ENCODE data around the gene CLCN7.

The CLCN7 gene

DNA sequence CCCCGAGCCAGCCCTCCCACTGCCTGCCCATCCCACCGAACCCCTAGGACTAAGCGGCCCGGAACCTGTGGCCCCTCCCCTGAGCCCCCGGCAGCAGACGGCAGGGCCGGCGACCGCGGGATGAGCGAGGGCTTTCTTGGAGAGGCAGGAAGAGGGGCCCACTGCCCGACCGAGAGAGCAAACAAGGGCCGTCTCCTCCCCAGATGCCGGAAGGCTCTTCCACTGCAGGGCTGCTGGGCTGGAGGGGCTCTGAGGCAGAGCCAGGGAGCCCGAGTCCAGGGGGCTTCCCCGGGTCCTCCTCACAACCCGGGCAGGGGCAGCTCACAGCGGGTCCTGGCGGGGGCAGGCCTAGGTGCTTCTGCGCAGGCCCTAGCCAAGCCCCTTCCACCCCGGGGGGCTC lies 41.1 kb downstream of the CLCN7 start:
- Histone ChIP-seq H3K56ac (ENCODE audit: low read length) (no peak overlapping the region), H2BK120ac (ENCODE audit: low read depth, low read length) (no peak overlapping the region), H3K4me1 (ENCODE audit: control insufficient read depth, low read depth, low read length) (no peaks in the 10 kb centered on the region), H3K36me3 (ENCODE audit: control insufficient read depth, insufficient read depth, low read length) (no peaks in the 10 kb centered on the region), H3K4me3 (ENCODE audit: low read length) (no peak overlapping the region), H3K9ac (ENCODE audit: low read length) (no peak overlapping the region), H3K23ac (ENCODE audit: low read length) (no peak overlapping the region), H3K27ac (ENCODE audit: low read depth, low read length) (no peak overlapping the region), H3K18ac (ENCODE audit: low read length) (no peak overlapping the region), H3K4me2 (ENCODE audit: low read length) (no peak overlapping the region), H4K5ac (ENCODE audit: low read length) (no peak overlapping the region), H2BK5ac (ENCODE audit: low read length) (no peak overlapping the region), H3K27me3 (ENCODE audit: insufficient read depth, low read length, poor library complexity) (no peaks in the 10 kb centered on the region), H3K79me2 (ENCODE audit: control insufficient read depth, insufficient read depth, low read length) (no peaks in the 10 kb centered on the region), H2AK5ac (ENCODE audit: low read length) (no peak overlapping the region), H4K8ac (ENCODE audit: low read depth, low read length) (no peak overlapping the region), H3K79me1 (ENCODE audit: low read length) (no peaks in the 10 kb centered on the region), H2BK15ac (replicated peaks; ENCODE audit: low read depth) (no peak overlapping the region), H3K4ac (ENCODE audit: low read depth, low read length) (no peak overlapping the region)
- WGBS (ENCODE audit: extremely low coverage, insufficient coverage, low lambda C conversion rate) = no CpG with 5 or more reads among the region's 22 CpGs
- no peak for DNase-seq

DNA sequence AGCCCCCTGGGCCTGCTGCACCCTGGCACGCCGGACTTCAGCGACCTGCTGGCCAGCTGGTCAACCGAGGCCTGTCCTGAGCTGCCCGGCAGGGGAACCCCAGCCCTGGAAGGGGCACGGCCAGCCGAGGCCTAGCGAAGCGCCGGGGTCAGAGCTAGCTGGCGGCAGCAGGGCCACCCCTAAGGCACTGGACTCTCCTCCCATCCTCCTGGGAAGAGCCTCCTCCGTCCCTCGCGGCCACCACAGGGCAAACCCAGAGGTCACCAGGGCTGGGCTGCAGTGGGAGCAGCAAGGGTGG lies 41.6 kb downstream of the CLCN7 start:
- no peak overlapping the region for H4K5ac ChIP-seq (ENCODE audit: low read length)
- no peak for DNase-seq
- H3K27ac ChIP-seq (ENCODE audit: low read depth, low read length) = no peak overlapping the region
- WGBS (ENCODE audit: extremely low coverage, insufficient coverage, low lambda C conversion rate) = no CpG with 5 or more reads among the region's 14 CpGs
- no peak overlapping the region for H3K9ac ChIP-seq (ENCODE audit: low read length)
- H3K56ac ChIP-seq (ENCODE audit: low read length) = no peak overlapping the region
- no peak overlapping the region for H3K4me2 ChIP-seq (ENCODE audit: low read length)
- no peak overlapping the region for H2BK5ac ChIP-seq (ENCODE audit: low read length)
- H3K36me3 ChIP-seq (ENCODE audit: control insufficient read depth, insufficient read depth, low read length) = no peaks in the 10 kb centered on the region
- H3K79me2 ChIP-seq (ENCODE audit: control insufficient read depth, insufficient read depth, low read length) = no peaks in the 10 kb centered on the region
- no peak overlapping the region for H3K4ac ChIP-seq (ENCODE audit: low read depth, low read length)
- no peak overlapping the region for H2BK120ac ChIP-seq (ENCODE audit: low read depth, low read length)
- H3K18ac ChIP-seq (ENCODE audit: low read length) = no peak overlapping the region
- no peak overlapping the region for H2BK15ac ChIP-seq (replicated peaks; ENCODE audit: low read depth)
- H2AK5ac ChIP-seq (ENCODE audit: low read length) = no peak overlapping the region
- H4K8ac ChIP-seq (ENCODE audit: low read depth, low read length) = no peak overlapping the region
- H3K23ac ChIP-seq (ENCODE audit: low read length) = no peak overlapping the region
- no peaks in the 10 kb centered on the region for H3K27me3 ChIP-seq (ENCODE audit: insufficient read depth, low read length, poor library complexity)
- no peaks in the 10 kb centered on the region for H3K4me1 ChIP-seq (ENCODE audit: control insufficient read depth, low read depth, low read length)
- H3K79me1 ChIP-seq (ENCODE audit: low read length) = no peaks in the 10 kb centered on the region
- H3K4me3 ChIP-seq (ENCODE audit: low read length) = no peak overlapping the region

DNA sequence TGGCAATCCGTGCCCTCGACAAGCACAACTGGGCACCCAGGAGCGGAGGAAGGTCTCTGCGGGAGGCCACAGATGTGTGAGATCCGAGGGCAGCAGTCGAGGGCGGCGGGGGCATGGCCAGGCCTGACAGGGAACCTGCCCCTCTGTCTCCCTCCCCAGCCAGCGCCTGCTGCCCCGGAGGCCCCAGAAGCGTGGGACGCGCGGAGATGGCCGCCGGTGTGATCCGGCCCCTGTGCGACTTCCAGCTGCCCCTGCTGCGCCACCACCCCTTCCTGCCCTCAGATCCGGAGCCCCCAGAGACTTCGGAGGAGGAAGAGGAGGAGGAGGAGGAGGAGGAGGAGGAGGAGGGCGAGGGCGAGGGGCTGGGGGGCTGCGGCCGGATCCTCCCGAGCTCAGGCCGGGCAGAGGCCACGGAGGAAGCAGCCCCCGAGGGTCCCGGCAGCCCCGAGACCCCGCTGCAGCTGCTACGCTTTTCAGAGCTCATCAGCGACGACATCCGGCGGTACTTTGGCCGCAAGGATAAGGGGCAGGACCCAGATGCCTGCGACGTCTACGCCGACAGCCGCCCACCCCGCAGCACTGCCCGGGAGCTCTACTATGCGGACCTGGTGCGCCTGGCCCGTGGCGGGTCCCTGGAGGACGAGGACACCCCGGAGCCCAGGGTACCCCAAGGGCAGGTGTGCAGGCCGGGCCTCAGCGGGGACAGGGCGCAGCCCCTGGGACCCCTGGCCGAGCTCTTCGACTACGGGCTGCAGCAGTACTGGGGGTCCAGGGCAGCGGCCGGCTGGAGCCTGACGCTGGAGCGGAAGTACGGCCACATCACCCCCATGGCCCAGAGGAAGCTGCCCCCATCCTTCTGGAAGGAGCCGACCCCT lies 42.2 kb downstream of the CLCN7 start:
- Histone ChIP-seq H2AK5ac (ENCODE audit: low read length) (no peak overlapping the region), H3K36me3 (ENCODE audit: control insufficient read depth, insufficient read depth, low read length) (no peaks in the 10 kb centered on the region), H3K4ac (ENCODE audit: low read depth, low read length) (no peak overlapping the region), H3K23ac (ENCODE audit: low read length) (no peak overlapping the region), H2BK15ac (replicated peaks; ENCODE audit: low read depth) (no peak overlapping the region), H3K4me1 (ENCODE audit: control insufficient read depth, low read depth, low read length) (no peaks in the 10 kb centered on the region), H3K56ac (ENCODE audit: low read length) (no peak overlapping the region), H3K18ac (ENCODE audit: low read length) (no peak overlapping the region), H3K4me2 (ENCODE audit: low read length) (no peak overlapping the region), H3K4me3 (ENCODE audit: low read length) (no peak overlapping the region), H2BK5ac (ENCODE audit: low read length) (no peak overlapping the region), H4K5ac (ENCODE audit: low read length) (no peak overlapping the region), H3K27ac (ENCODE audit: low read depth, low read length) (no peak overlapping the region), H3K79me2 (ENCODE audit: control insufficient read depth, insufficient read depth, low read length) (no peaks in the 10 kb centered on the region), H3K27me3 (ENCODE audit: insufficient read depth, low read length, poor library complexity) (no peaks in the 10 kb centered on the region), H3K79me1 (ENCODE audit: low read length) (no peaks in the 10 kb centered on the region), H2BK120ac (ENCODE audit: low read depth, low read length) (no peak overlapping the region), H4K8ac (ENCODE audit: low read depth, low read length) (no peak overlapping the region), H3K9ac (ENCODE audit: low read length) (no peak overlapping the region)
- DNase-seq = no peak
- no CpG with 5 or more reads among the region's 63 CpGs for WGBS (ENCODE audit: extremely low coverage, insufficient coverage, low lambda C conversion rate)

DNA sequence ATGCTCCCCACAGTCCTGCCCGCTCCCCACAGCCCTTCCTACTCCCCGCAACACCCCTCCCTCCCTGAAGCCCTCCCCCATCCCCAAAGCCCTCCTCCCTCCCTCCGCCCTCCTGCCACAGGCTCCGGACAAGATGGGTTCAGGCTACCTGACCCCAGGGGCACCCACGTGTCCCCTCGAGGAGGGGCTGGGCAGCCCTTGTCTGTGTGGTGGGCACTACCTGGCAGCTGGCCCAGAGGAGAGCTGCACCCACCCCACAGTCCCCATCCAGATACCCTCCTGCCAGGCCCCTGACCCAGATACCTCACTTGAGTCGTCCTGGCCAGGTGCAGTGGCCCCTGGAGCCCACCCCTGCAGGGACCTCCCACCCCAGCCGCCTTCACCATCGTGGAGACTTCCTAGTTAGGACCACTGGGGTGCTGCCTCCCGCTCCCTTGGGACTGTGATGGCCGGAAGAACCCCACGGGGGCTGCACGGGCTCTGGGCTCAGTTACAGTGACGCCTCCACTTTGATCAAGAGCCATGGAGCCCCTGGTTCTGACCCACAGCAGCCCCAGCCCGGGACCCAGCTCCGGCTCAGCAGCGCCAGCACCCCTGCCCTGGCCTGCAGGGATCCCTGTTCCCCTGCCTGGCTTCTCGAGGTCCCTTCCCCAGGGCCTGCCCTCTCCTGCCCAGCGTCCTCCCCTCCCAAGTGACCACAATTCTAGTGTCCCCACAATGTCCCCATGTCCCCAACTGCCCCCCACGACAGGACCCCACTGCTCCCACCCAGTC lies 43.1 kb downstream of the CLCN7 start:
- Histone ChIP-seq H3K4me3 (ENCODE audit: low read length) (no peak overlapping the region), H3K56ac (ENCODE audit: low read length) (no peak overlapping the region), H3K79me2 (ENCODE audit: control insufficient read depth, insufficient read depth, low read length) (no peaks in the 10 kb centered on the region), H2BK5ac (ENCODE audit: low read length) (no peak overlapping the region), H2AK5ac (ENCODE audit: low read length) (no peak overlapping the region), H3K4ac (ENCODE audit: low read depth, low read length) (no peak overlapping the region), H3K23ac (ENCODE audit: low read length) (no peak overlapping the region), H4K8ac (ENCODE audit: low read depth, low read length) (no peak overlapping the region), H3K4me1 (ENCODE audit: control insufficient read depth, low read depth, low read length) (no peaks in the 10 kb centered on the region), H3K27ac (ENCODE audit: low read depth, low read length) (no peak overlapping the region), H2BK15ac (replicated peaks; ENCODE audit: low read depth) (no peak overlapping the region), H3K36me3 (ENCODE audit: control insufficient read depth, insufficient read depth, low read length) (no peaks in the 10 kb centered on the region), H2BK120ac (ENCODE audit: low read depth, low read length) (no peak overlapping the region), H3K79me1 (ENCODE audit: low read length) (no peaks in the 10 kb centered on the region), H3K4me2 (ENCODE audit: low read length) (no peak overlapping the region), H3K27me3 (ENCODE audit: insufficient read depth, low read length, poor library complexity) (no peaks in the 10 kb centered on the region), H4K5ac (ENCODE audit: low read length) (no peak overlapping the region), H3K9ac (ENCODE audit: low read length) (no peak overlapping the region), H3K18ac (ENCODE audit: low read length) (no peak overlapping the region)
- DNase-seq = no peak
- WGBS (ENCODE audit: extremely low coverage, insufficient coverage, low lambda C conversion rate) = no CpG with 5 or more reads among the region's 20 CpGs

DNA sequence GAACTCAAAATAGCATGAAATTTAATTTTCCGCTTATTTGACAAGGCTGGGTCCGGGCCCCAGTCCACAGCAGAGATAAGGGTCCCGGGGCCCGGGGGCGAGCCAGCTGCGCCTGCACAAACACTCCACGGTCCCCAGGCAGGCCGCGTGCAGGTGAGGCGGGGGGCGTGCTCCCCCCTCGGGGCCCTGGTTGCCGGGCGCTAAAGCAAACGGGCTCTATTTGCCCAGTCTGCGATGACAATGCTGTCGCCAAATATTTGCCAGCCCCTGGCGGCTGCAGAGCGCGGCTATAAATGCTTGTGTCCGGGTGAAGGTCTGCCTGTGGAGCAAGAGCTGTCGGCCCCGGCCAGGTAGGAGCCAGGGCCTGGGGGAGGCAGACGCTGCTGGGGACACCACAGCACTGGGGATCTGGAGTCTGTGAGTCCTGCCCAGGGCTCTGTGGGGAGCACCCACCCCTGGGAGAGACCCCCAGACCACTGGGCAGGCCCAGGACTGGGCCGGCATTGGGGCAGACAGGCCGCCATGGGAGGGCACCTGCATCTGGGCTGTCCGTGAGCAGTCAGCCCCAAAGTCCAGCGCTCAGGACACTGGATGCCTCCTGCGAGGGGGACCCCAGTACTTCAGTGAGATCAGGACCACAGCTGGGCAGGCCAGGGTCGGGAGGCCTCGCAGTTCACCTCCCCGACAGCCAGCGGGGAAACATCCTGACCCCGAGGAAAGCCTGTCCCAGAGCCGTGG lies 43.9 kb downstream of the CLCN7 start, which contains the start of gene PERCC1:
Gene PERCC1, plus strand, starts transcription at position 320 of the 738 bp plus-strand sequence. CDS start 1,516 bp downstream, outside the sequence.
- DNase-seq = no peak
- Histone ChIP-seq H3K36me3 (ENCODE audit: control insufficient read depth, insufficient read depth, low read length) (no peaks in the 10 kb centered on the region), H3K4me3 (ENCODE audit: low read length) (no peak within 1 kb of the TSS), H2BK5ac (ENCODE audit: low read length) (no peak within 1 kb of the TSS), H3K18ac (ENCODE audit: low read length) (no peak within 1 kb of the TSS), H2BK120ac (ENCODE audit: low read depth, low read length) (no peak within 1 kb of the TSS), H3K79me2 (ENCODE audit: control insufficient read depth, insufficient read depth, low read length) (no peaks in the 10 kb centered on the region), H3K4ac (ENCODE audit: low read depth, low read length) (no peak within 1 kb of the TSS), H4K8ac (ENCODE audit: low read depth, low read length) (no peak within 1 kb of the TSS), H3K4me1 (ENCODE audit: control insufficient read depth, low read depth, low read length) (no peaks in the 10 kb centered on the region), H2BK15ac (replicated peaks; ENCODE audit: low read depth) (no peak within 1 kb of the TSS), H3K56ac (ENCODE audit: low read length) (no peak within 1 kb of the TSS), H2AK5ac (ENCODE audit: low read length) (no peak within 1 kb of the TSS), H3K27ac (ENCODE audit: low read depth, low read length) (no peak within 1 kb of the TSS), H3K79me1 (ENCODE audit: low read length) (no peaks in the 10 kb centered on the region), H3K23ac (ENCODE audit: low read length) (no peak within 1 kb of the TSS), H4K5ac (ENCODE audit: low read length) (no peak within 1 kb of the TSS), H3K27me3 (ENCODE audit: insufficient read depth, low read length, poor library complexity) (no peaks in the 10 kb centered on the region), H3K9ac (ENCODE audit: low read length) (no peak within 1 kb of the TSS), H3K4me2 (ENCODE audit: low read length) (no peak within 1 kb of the TSS)
- WGBS (ENCODE audit: extremely low coverage, insufficient coverage, low lambda C conversion rate) = no CpG with 5 or more reads among the region's 35 CpGs
